IPS-NIHi11 (cell line): ENCODE measurements around the gene CFAP61.

Experiments used
- DNase-seq: peaks from one replicate; pipeline ENCODE4 v3.0.0; 2012; ENCODE audit warnings: mixed read lengths, low spot score

The CFAP61 gene

DNA sequence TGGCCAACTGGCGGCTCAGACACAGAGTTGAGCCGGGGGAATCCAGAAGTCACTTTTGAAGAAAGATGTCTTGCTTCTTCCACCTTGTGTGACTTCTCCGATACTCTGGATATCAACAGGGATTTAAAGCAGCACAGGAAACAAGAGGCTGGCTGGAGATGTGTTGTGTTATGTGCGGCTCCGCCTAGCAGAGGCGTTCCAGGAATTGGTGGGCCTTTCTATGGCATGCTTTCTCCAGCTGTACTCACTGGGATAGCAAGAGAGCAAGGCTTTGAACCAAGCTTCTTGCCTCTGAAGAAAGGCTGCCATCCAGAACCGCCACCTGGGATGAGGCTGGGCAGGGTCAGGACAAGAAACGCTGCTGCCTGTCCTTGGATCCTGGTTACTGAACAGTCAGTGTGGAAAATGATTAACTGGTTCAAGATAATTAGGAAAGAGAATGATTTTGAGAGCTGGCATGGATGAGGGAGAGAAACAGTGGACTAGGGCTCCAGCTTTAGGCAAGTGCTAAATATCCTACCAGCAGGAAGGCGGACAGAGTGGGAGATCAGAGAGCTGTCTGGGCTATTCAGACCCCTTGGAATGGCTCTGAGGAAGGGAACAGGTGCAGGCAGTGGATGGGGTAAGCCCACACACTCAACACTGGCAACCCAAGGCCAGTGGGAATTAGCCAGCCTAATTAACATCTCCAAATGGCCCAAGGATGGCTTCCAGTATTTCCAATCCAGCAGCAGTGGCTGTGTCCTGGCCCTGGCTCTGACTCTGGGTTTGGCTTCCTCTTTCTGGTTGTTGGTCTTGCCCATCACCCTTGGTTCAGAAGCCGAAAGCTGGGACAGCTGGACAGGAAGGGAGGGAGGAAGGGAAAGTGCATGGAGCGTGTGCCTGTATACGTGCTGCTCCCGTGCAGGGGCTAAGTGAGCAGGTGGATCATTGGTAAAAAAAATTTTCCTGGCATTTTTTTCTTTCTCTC is 347.5 kb downstream of the CFAP61 start:
- no peak for DNase-seq

DNA sequence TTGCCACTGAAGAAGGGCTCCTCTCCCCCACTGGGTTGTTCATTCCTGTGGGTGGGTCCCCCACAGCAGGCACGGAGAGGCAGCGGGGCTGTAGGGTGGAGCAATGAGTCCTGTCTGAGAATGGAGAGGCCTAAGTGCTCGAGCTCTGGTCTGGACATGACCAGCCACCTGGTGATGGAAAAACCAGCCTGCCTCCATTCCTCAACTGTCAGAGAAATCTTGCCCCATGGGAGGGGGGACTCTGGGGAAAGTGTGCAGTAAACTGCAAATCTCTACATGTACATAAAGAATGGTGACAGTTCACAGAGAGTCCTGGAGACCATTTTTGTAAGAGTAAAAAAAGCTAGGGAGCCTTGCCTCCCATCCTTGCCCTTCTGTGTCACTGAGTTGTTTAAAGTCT is 349.7 kb downstream of the CFAP61 start:
- no peak for DNase-seq

DNA sequence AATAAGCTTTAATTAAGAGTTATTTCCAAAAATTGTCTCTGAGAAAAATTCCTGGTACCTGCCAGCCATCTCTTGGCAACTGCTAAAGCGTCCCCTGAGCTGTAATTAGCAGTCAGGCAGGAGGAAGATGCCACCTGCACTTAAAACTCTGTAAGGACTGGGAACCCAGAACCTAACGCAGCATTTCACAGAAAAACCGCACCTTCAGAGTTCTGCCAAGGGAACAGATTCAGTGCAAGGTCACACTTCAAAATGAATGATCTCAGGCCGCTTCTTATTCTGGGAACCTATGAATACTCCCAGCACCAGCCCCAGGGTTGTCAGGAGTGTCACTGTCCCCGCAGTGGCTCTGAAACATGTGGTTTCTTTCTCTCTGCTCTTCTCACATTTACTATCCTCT is 352.3 kb downstream of the CFAP61 start:
- DNase-seq: no peak

DNA sequence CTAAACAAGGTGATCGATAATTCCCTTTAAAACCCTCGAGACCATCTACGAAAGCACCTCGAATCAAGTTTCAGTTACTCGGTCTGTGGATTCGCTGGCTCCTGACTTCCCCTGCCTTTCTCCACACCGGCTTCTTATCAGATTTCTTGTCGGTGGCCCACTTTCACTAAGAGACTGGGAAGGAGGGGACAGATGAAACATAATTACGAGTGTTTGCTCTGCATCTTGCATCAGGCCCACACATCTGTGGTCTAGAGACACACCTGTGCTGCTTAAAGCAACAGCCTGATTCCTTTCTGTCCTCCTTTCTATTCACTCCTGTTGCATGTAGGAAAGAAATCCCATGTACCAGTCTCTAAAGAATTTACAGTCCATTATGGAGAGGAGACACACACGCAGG is 353.3 kb downstream of the CFAP61 start:
- no peak for DNase-seq

DNA sequence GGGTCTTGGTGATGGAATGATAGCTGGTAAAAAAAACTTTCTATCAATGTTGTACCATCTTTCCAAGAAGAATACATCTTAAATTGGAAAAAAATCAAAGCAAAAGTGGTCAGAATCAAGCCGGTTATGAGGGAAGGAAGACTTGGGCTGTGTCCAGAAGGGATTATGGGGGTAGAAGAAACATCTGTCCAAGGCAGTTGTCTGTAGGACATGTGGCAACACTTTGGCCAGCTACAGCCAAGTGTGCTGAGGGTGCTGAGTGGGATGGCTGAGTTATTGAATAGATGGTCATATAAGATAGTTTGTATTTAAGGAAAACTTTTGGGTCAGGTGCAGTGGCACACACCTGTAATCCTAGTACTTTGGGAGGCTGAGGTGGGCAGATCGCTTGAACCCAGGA is 354.0 kb downstream of the CFAP61 start:
- no peak for DNase-seq

DNA sequence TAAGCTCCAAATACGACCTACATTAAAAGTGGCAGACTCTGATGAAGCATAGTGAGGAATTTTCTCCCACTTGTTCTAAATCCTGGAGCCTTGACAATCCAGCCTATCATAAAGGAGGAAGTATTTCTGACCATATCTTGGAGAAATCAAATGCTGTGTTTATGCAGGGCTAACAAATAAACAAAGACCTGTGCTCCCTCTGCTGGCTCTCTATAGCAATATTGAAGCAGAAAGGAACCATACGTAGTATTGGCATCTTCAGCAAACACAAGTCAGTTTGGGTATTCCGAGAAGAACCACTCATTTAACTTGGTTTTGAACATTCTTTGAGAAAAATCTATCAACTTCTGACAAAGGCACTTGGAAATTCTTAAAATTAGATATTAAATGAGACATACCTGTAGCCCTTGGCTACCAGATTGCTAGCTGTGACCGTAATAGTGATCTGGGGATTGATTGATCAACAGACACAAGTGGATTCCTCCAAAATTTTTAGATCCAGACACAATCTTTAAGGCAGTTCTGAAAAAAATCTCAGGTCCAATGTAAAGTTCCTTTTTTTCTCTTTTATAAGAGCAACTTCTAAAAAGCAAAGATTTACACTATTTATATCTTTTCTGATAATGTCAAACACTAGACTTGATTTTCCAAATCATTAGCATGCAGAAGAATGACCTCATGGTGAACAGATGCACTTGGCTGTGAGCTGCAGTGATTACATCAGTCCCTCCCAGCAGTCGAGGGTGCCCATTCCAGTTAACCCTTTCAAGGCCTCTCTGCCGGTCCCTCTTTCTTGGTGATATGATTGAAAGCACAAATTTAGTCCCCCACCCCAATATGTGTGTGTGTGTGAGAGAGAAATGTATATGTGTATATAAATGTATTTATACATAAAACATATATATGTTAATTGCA is 355.8 kb downstream of the CFAP61 start:
- DNase-seq: no peak

DNA sequence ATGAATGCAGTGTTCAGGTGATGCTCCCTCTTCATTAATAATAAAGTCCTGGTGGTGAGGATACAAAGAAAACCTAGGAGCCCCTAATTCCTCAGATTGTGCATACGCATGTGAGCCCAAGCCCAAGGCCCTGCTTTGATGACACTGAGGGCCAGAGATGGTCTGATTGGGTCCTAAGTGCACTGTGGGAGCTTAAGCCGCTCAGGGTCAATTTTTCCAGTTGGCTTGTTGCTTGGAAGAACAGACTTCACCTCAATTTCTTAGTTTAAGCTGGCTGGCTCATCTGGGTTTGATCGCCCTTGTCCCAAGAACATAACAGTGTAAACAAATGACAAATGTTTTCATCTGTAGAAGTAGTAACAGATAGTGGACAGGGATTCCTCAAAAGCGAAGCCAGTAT is 357.0 kb downstream of the CFAP61 start:
- DNase-seq: no peak
